ENCODE data around the gene PILRA. TPM values are rescaled to one million over a fixed set of nuclear protein-coding genes. Genes with fewer than 3 reads are reported as not detected.

The PILRA gene
- polyA plus RNA-seq, 1 of the 3 experiments (the other 2 are of a cell fraction): 0.89 TPM

DNA sequence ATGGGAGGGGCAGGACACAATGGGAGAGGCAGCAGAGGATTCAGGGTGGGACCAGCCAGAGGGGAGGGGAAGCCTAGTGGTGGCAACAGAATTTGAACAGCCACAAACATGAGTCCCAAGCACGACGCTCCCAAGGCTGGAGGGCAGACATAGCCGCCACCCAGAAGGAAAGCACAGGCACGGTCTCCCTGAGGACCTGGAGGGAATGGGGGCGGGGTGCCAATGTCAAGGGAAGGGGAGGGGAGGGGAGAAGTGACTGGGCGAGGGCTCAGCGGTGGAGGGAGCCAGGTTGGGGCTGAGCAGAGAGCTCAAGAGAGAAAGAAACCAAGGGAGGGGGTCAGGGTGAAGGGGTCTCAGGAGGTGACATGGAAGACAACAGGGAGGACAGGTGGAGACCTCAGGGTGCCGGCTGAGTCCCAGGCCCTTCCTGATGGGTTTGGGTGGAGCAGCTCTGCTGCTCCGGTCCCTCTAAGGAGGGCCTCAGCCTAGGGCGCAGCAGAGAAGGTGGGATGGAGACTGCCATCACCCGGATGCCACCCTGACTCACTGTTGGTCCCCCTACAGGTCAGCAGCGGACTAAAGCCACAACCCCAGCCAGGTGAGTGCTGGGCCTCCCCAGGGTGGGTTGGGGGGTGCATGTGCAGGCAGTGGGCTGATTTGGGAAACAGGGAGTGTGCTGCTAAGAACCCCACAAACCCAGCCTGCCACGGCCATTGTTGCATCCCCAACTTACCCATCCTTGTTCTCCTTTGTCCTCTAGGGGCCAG is 24.2 kb downstream of the PILRA start (continued):
- TF ChIP-seq, protein P1, sequence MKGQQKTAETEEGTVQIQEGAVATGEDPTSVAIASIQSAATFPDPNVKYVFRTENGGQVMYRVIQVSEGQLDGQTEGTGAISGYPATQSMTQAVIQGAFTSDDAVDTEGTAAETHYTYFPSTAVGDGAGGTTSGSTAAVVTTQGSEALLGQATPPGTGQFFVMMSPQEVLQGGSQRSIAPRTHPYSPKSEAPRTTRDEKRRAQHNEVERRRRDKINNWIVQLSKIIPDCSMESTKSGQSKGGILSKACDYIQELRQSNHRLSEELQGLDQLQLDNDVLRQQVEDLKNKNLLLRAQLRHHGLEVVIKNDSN (IDR thresholded peaks at IDR 0.05; ENCODE audit: borderline replicate concordance, low read depth): no peak
- TF ChIP-seq NRF1 (IDR thresholded peaks at IDR 0.05; ENCODE audit: low read depth, low read length) (no peak), EZH2phosphoT487 (IDR thresholded peaks at IDR 0.05; ENCODE audit: borderline replicate concordance, low read depth) (no peak), RCOR1 (IDR thresholded peaks at IDR 0.05; ENCODE audit: low read length) (no peak), RXRA (IDR thresholded peaks at IDR 0.05; ENCODE audit: borderline replicate concordance, low read depth) (no peak)
- TF ChIP-seq, protein P2, sequence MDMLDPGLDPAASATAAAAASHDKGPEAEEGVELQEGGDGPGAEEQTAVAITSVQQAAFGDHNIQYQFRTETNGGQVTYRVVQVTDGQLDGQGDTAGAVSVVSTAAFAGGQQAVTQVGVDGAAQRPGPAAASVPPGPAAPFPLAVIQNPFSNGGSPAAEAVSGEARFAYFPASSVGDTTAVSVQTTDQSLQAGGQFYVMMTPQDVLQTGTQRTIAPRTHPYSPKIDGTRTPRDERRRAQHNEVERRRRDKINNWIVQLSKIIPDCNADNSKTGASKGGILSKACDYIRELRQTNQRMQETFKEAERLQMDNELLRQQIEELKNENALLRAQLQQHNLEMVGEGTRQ (IDR thresholded peaks at IDR 0.05; ENCODE audit: borderline replicate concordance, low read depth, low read length): no peak

- H3K79me2 ChIP-seq (ENCODE audit: insufficient read depth): no peaks in the 10 kb centered on the region
- H3K9me3 ChIP-seq: no peaks in the 10 kb centered on the region
- H3K36me3 ChIP-seq (replicated peaks in 1 of 2; ENCODE audit: control insufficient read depth in 1 of 2, insufficient read depth in 2 of 2, low read length in 1 of 2): no peaks in the 10 kb centered on the region
- no peak overlapping the region for H2AFZ ChIP-seq (ENCODE audit: low read depth)
- 40% methylated on average over 2 of the region's 2 CpGs for WGBS (ENCODE audit: low lambda C conversion rate)
- POLR2A ChIA-PET: no interaction called here
- no peak overlapping the region for H3K4me2 ChIP-seq
- H3K4me3 ChIP-seq (ENCODE audit: low read depth in 2 of 2, low read length in 1 of 2): no peak overlapping the region
- no peak for TF ChIP-seq MXI1 (IDR thresholded peaks at IDR 0.05; ENCODE audit: low read depth, low read length)
- TF ChIP-seq PBX3 (IDR thresholded peaks at IDR 0.05): no peak
- TF ChIP-seq, protein P1 (IDR thresholded peaks at IDR 0.05; ENCODE audit: borderline replicate concordance, low read depth): no peak
- no peak for TF ChIP-seq MAX (IDR thresholded peaks at IDR 0.05; ENCODE audit: low read depth)
- TF ChIP-seq ZBTB33 (IDR thresholded peaks at IDR 0.05; ENCODE audit: borderline replicate concordance, low read depth): no peak
- TF ChIP-seq RXRA (IDR thresholded peaks at IDR 0.05; ENCODE audit: borderline replicate concordance, low read depth): no peak
- TF ChIP-seq GABPA (IDR thresholded peaks at IDR 0.05; ENCODE audit: low read depth): no peak
- TF ChIP-seq TAF1 (IDR thresholded peaks at IDR 0.05; ENCODE audit: borderline replicate concordance, low read depth, low read length): no peak
- TF ChIP-seq GATA2 (CRISPR knock-in tag; IDR thresholded peaks at IDR 0.05): no peak
- no peak for TF ChIP-seq EP300 (IDR thresholded peaks at IDR 0.05; ENCODE audit: borderline replicate concordance in 1 of 2, low read depth in 1 of 2, low read length in 1 of 2)
- TF ChIP-seq EZH2phosphoT487 (IDR thresholded peaks at IDR 0.05; ENCODE audit: borderline replicate concordance, low read depth): no peak
- TF ChIP-seq JUND (IDR thresholded peaks at IDR 0.05): no peak
- TF ChIP-seq FOXJ3 (CRISPR knock-in tag; IDR thresholded peaks at IDR 0.05): no peak
- no peak for TF ChIP-seq TEAD4 (IDR thresholded peaks at IDR 0.05; ENCODE audit: borderline replicate concordance, insufficient read depth)
- no peak for DNase-seq
- H3K4me1 ChIP-seq (ENCODE audit: control insufficient read depth in 1 of 2, insufficient read depth in 2 of 2, low read depth in 1 of 2, low read length in 1 of 2): peaks cover 0 to 5% of the 10 kb centered on the region in 2 experiments; a peak in 1 of 4 replicates
- no peaks in the 10 kb centered on the region for H3K9me2 ChIP-seq
- H3K27me3 ChIP-seq (ENCODE audit: insufficient read depth): no peaks in the 10 kb centered on the region; the same call in 1 of the 2 replicates
- CTCF ChIA-PET: interaction anchor here (1.0 to 3.9 kb wide), 2 partner anchors 9 to 30 kb away, joined by 3 to 33 read pairs; no protein-coding TSS in a partner anchor
- H3K9ac ChIP-seq: no peak overlapping the region
- no peak overlapping the region for H3K27ac ChIP-seq (ENCODE audit: low read depth in 2 of 2, low read length in 1 of 2)
- H3F3A ChIP-seq (replicated peaks; ENCODE audit: insufficient read depth): no peaks in the 10 kb centered on the region
- no peaks in the 10 kb centered on the region for H4K20me1 ChIP-seq (ENCODE audit: insufficient read depth)
Observed at GRCh38 chr7:100398239-100398638, 25.0 kb downstream of the PILRA start.

All from SK-N-SH (cell line).